SK-N-SH treated with all-trans-retinoic acid at 6 μM for 48 hours (cell line): ENCODE measurements around the gene MEIS2.

Experiments used
- ATAC-seq: fragments of 200-7000 bp; cut with Tn5 transposase; 3 replicates; pipeline ENCODE4 v1.9.1; 2020; ENCODE audit warnings: mild to moderate bottlenecking, moderate library complexity
- BACH2 ChIP-seq: fragments of 250-450 bp; sonication (Bioruptor Pico); IDR thresholded peaks from 2 replicates; pipeline ENCODE4 v1.9.0; 2021; ENCODE audit warnings: mild to moderate bottlenecking, borderline replicate concordance
- CREB5 ChIP-seq: fragments of 250-450 bp; sonication (Bioruptor Pico); IDR thresholded peaks from 2 replicates; pipeline ENCODE4 v1.5.1; 2020; ENCODE audit warnings: low read depth, mild to moderate bottlenecking, moderate library complexity
- CSDC2 ChIP-seq: fragments of 250-450 bp; sonication (Bioruptor Pico); IDR thresholded peaks from 2 replicates; pipeline ENCODE4 v1.5.0; 2020; ENCODE audit warnings: mild to moderate bottlenecking, moderate library complexity
- CSRNP3 ChIP-seq: fragments of 250-450 bp; sonication (Bioruptor Pico); IDR thresholded peaks from 2 replicates; pipeline ENCODE4 v1.5.1; 2021; ENCODE audit warnings: mild to moderate bottlenecking, moderate library complexity
- GLIS3 ChIP-seq: fragments of 250-450 bp; sonication (Bioruptor Pico); IDR thresholded peaks from 2 replicates; pipeline ENCODE4 v1.5.0; 2020; ENCODE audit warnings: mild to moderate bottlenecking, moderate library complexity
- ISL1 ChIP-seq: fragments of 250-450 bp; sonication (Bioruptor Pico); IDR thresholded peaks from 2 replicates; pipeline ENCODE4 v2.1.2; 2022; ENCODE audit warnings: mild to moderate bottlenecking, moderate library complexity
- OSR1 ChIP-seq: fragments of 250-450 bp; sonication (Bioruptor Pico); IDR thresholded peaks from 2 replicates; pipeline ENCODE4 v1.8.0; 2022; ENCODE audit warnings: moderate library complexity, mild to moderate bottlenecking, inconsistent platforms
- PATZ1 ChIP-seq: fragments of 250-450 bp; sonication (Bioruptor Pico); IDR thresholded peaks from 2 replicates; pipeline ENCODE4 v1.8.0; 2020; ENCODE audit warnings: mild to moderate bottlenecking, moderate library complexity, borderline replicate concordance
- POU6F1 ChIP-seq: fragments of 250-450 bp; sonication (Bioruptor Pico); IDR thresholded peaks from 2 replicates; pipeline ENCODE4 v1.8.0; 2021; ENCODE audit warnings: low read depth, mild to moderate bottlenecking, moderate library complexity, borderline replicate concordance
- PPARA ChIP-seq: fragments of 250-450 bp; sonication (Bioruptor Pico); IDR thresholded peaks from 2 replicates; pipeline ENCODE4 v1.5.0; 2020; ENCODE audit warnings: mild to moderate bottlenecking, borderline replicate concordance
- RARB ChIP-seq: fragments of 250-450 bp; sonication (Bioruptor Pico); IDR thresholded peaks from 2 replicates; pipeline ENCODE4 v1.8.0; 2021; ENCODE audit warnings: mild to moderate bottlenecking, moderate library complexity
- TCF4 ChIP-seq: fragments of 250-450 bp; sonication (Bioruptor Pico); IDR thresholded peaks from 2 replicates; pipeline ENCODE4 v1.8.0; 2021; ENCODE audit warnings: mild to moderate bottlenecking, moderate library complexity, borderline replicate concordance
- TOX ChIP-seq: fragments of 250-450 bp; sonication (Bioruptor Pico); IDR thresholded peaks from 2 replicates; pipeline ENCODE4 v1.8.0; 2021; ENCODE audit warnings: mild to moderate bottlenecking, moderate library complexity, borderline replicate concordance
- TSHZ2 ChIP-seq: fragments of 250-450 bp; sonication (Bioruptor Pico); IDR thresholded peaks from 2 replicates; pipeline ENCODE4 v1.5.0; 2020; ENCODE audit warnings: mild to moderate bottlenecking, moderate library complexity
- ZFP30 ChIP-seq: fragments of 450-650 bp; formaldehyde crosslinking; IDR thresholded peaks from 2 replicates; pipeline ENCODE4 v1.5.0; 2022; ENCODE audit warnings: mild to moderate bottlenecking, moderate library complexity
- ZNF565 ChIP-seq: fragments of 450-650 bp; formaldehyde crosslinking; conservative IDR thresholded peaks from 2 replicates; pipeline ENCODE4 v1.5.0; 2020; ENCODE audit warnings: low read depth, mild to moderate bottlenecking, moderate library complexity
- ZNF70 ChIP-seq: fragments of 450-650 bp; formaldehyde crosslinking; IDR thresholded peaks from 2 replicates; pipeline ENCODE4 v1.5.0; 2020; ENCODE audit warnings: mild to moderate bottlenecking, moderate library complexity
- ZNF8 ChIP-seq: fragments of 450-650 bp; formaldehyde crosslinking; IDR thresholded peaks from 2 replicates; pipeline ENCODE4 v1.5.0; 2020; ENCODE audit warnings: mild to moderate bottlenecking, moderate library complexity

The MEIS2 gene

GRCh38 chr15:36944442-36944841, 155.9 kb downstream of the MEIS2 start (continued):
- no peak for TF ChIP-seq CSRNP3 (CRISPR knock-in tag)

- TF ChIP-seq CSDC2 (CRISPR knock-in tag) (no peak), TOX (CRISPR knock-in tag) (no peak), OSR1 (no peak), ZNF8 (CRISPR knock-in tag) (no peak), PPARA (no peak), ZNF565 (CRISPR knock-in tag) (no peak), ZNF70 (no peak), ZFP30 (CRISPR knock-in tag) (no peak), CSRNP3 (CRISPR knock-in tag) (no peak), GLIS3 (CRISPR knock-in tag) (no peak), RARB (CRISPR knock-in tag) (no peak), BACH2 (CRISPR knock-in tag) (no peak), CREB5 (CRISPR knock-in tag) (no peak), ISL1 (no peak)
- no peak for ATAC-seq
Observed at GRCh38 chr15:36943508-36944361, 156.6 kb downstream of the MEIS2 start.

- ATAC-seq: no peak
- TF ChIP-seq CSRNP3 (CRISPR knock-in tag): no peak
Observed at GRCh38 chr15:36942248-36942827, 158.0 kb downstream of the MEIS2 start.

GRCh38 chr15:36941798-36942197, 158.6 kb downstream of the MEIS2 start:
- TF ChIP-seq TSHZ2 (CRISPR knock-in tag) (no peak), TCF4 (CRISPR knock-in tag) (no peak), BACH2 (CRISPR knock-in tag) (no peak), PPARA (no peak), GLIS3 (CRISPR knock-in tag) (no peak), TOX (CRISPR knock-in tag) (no peak), POU6F1 (CRISPR knock-in tag) (no peak), CREB5 (CRISPR knock-in tag) (no peak), OSR1 (no peak), RARB (CRISPR knock-in tag) (no peak), ZNF565 (CRISPR knock-in tag) (no peak), PATZ1 (CRISPR knock-in tag) (no peak)
- no peak for ATAC-seq
